Endothelial cell of umbilical vein (primary cell): ENCODE results near the gene TFG. TPM values are rescaled to one million over a fixed set of nuclear protein-coding genes. Genes with fewer than 3 reads are reported as not detected.

Source experiments
- BruUV-seq: library from RNA; stranded (reverse); fragments of 400-500 nt; replicated peaks from 2 replicates; lab custom pipeline; 2021; lab: Mats Ljungman, UMichigan
- CTCF ChIA-PET: fragments of 300-600, 350-600 bp; sonication (Branson Sonifier 250); formaldehyde crosslinking; loops from one replicate; lab custom pipeline; 2021; ENCODE audit warnings: antibody characterized with exemption, inconsistent platforms; lab: Charles Lee
- POLR2A ChIA-PET: fragments of 300-600, 350-600 bp; sonication (Branson Sonifier 250); formaldehyde crosslinking; loops from one replicate; lab custom pipeline; 2021; ENCODE audit warnings: antibody characterized with exemption, inconsistent platforms; lab: Charles Lee
- DNase-seq: peaks from one replicate; pipeline ENCODE4 v3.0.0-alpha.2; 2011; ENCODE audit warnings: low read depth, low spot score
- FAIRE-seq: peaks from 2 replicates; lab custom pipeline; 2011; peaks lifted over from hg19 to GRCh38; lab: Jason Lieb, UNC
- H2AFZ ChIP-seq: 2 replicates; pipeline ENCODE4 v1.6.0; 2012; ENCODE audit warnings: low read depth, low read length, control low read depth, inconsistent platforms
- H3K27ac ChIP-seq: 2 replicates; pipeline ENCODE4 v1.5.1; 2011; ENCODE audit warnings: low read depth, mild to moderate bottlenecking, control low read depth, low read length, moderate library complexity; ENCODE audit not compliant: insufficient read depth
- H3K27me3 ChIP-seq, 2 experiments: 2 replicates each; pipeline versions ENCODE4 v1.6.0 to v1.6.1; 2011; ENCODE audit warnings: low read length in 2 of 2, mixed read lengths in 1 of 2; ENCODE audit not compliant: control insufficient read depth in 2 of 2, insufficient read depth in 2 of 2
- H3K36me3 ChIP-seq, 2 experiments: 2 replicates in 1 of 2; 3 replicates in 1 of 2; pipeline ENCODE4 v1.5.1; 2011; ENCODE audit warnings: low read length in 2 of 2, mild to moderate bottlenecking in 1 of 2, moderate library complexity in 1 of 2; ENCODE audit not compliant: control insufficient read depth in 2 of 2, insufficient read depth in 2 of 2; ENCODE audit errors: extremely low read depth in 1 of 2
- H3K4me1 ChIP-seq: 3 replicates; pipeline ENCODE4 v1.5.1; 2011; ENCODE audit warnings: mild to moderate bottlenecking, low read length; ENCODE audit not compliant: control insufficient read depth, insufficient read depth; ENCODE audit errors: extremely low read depth
- H3K4me2 ChIP-seq: 2 replicates; pipeline ENCODE4 v1.6.1; 2011; ENCODE audit warnings: low read length, control low read depth, mixed read lengths; ENCODE audit not compliant: insufficient read depth
- H3K4me3 ChIP-seq, 3 experiments: fragments of 200-600 bp in 1 of 3; sonication (generic), shearing (Covaris generic) in 1 of 3; replicated peaks in 1 of 3; 2 replicates each; pipeline ENCODE4 v1.5.1; 2011 to 2016; ENCODE audit warnings: control low read depth in 3 of 3, low read length in 3 of 3, mild to moderate bottlenecking in 2 of 3, inconsistent platforms in 1 of 3, low read depth in 1 of 3, moderate library complexity in 1 of 3; ENCODE audit not compliant: insufficient read depth in 1 of 3
- H3K79me2 ChIP-seq: 2 replicates; pipeline ENCODE4 v1.6.0; 2012; ENCODE audit warnings: low read length, inconsistent platforms; ENCODE audit not compliant: control insufficient read depth, insufficient read depth
- H3K9ac ChIP-seq: replicated peaks from 2 replicates; pipeline ENCODE3; 2011; ENCODE audit warnings: low read length, control low read depth; ENCODE audit not compliant: insufficient read depth; ENCODE audit errors: extremely low read depth
- H3K9me1 ChIP-seq: replicated peaks from 3 replicates; pipeline ENCODE4 v1.6.0; 2011; ENCODE audit warnings: mild to moderate bottlenecking, low read length; ENCODE audit not compliant: control insufficient read depth, insufficient read depth; ENCODE audit errors: extremely low read depth
- H3K9me3 ChIP-seq: replicated peaks from 2 replicates; pipeline ENCODE4 v1.5.1; 2012; ENCODE audit warnings: low read length, inconsistent platforms; ENCODE audit not compliant: control insufficient read depth, insufficient read depth
- H4K20me1 ChIP-seq: replicated peaks from 2 replicates; pipeline ENCODE3; 2011; ENCODE audit warnings: mild to moderate bottlenecking, low read length; ENCODE audit not compliant: control insufficient read depth, insufficient read depth; ENCODE audit errors: extremely low read depth
- EZH2 ChIP-seq: IDR thresholded peaks from 2 replicates; pipeline ENCODE4 v1.6.1; 2012; ENCODE audit warnings: borderline replicate concordance, low read depth, mild to moderate bottlenecking, moderate library complexity, low read length, inconsistent platforms; ENCODE audit not compliant: severe bottlenecking
- FOS ChIP-seq: IDR thresholded peaks from 2 replicates; pipeline ENCODE4 v1.6.1; 2011; ENCODE audit warnings: mild to moderate bottlenecking, low read length, moderate library complexity, borderline replicate concordance; ENCODE audit not compliant: insufficient read depth
- GATA2 ChIP-seq: IDR thresholded peaks from 2 replicates; pipeline ENCODE4 v1.7.0; 2011; ENCODE audit warnings: low read depth, mild to moderate bottlenecking, moderate library complexity, mixed read lengths, low read length; ENCODE audit not compliant: insufficient read length, insufficient read depth
- JUN ChIP-seq: IDR thresholded peaks from 2 replicates; pipeline ENCODE4 v1.6.1; 2011; ENCODE audit warnings: borderline replicate concordance, low read depth; ENCODE audit not compliant: insufficient read length, insufficient read depth
- MAX ChIP-seq: IDR thresholded peaks from 2 replicates; pipeline ENCODE4 v1.6.1; 2011; ENCODE audit not compliant: insufficient read depth, insufficient read length
- MYC ChIP-seq: IDR thresholded peaks from one replicate; pipeline ENCODE4 v1.6.1; 2011; ENCODE audit warnings: mild to moderate bottlenecking, low read depth, low read length
- POLR2A ChIP-seq: IDR thresholded peaks from 2 replicates; pipeline ENCODE4 v1.6.1; 2012; ENCODE audit warnings: low read depth, mild to moderate bottlenecking, control low read depth, low read length
- POLR2AphosphoS5 ChIP-seq: IDR thresholded peaks from 2 replicates; pipeline ENCODE4 v1.6.1; 2012; ENCODE audit warnings: low read depth, mild to moderate bottlenecking, control low read depth, low read length, moderate library complexity; ENCODE audit not compliant: insufficient read depth
- dilution Hi-C: fragments of 300-500 bp; cut with MboI; formaldehyde crosslinking; loops from one replicate; pipeline ENCODE4 v1.15.0; 2019; ENCODE audit warnings: low sequenced_read_pairs; ENCODE audit not compliant: extremely low pct_ligation_motif_present
- intact Hi-C: fragments of 100-400 bp; cut with micrococcal nuclease; formaldehyde crosslinking; loops from one replicate; pipeline ENCODE4 v1.10.0; 2022
- polyA plus RNA-seq, 4 experiments: library from polyadenylated mRNA; depleted of rRNA in 3 of 4; stranded (reverse) in 3 of 4; unstranded in 1 of 4; fragments of >200 nt; gene quantifications; 2 replicates each; pipeline versions ENCODE4 v1.2.1 to v1.2.3, GENCODE V29; 2011 to 2012; ENCODE audit warnings: missing spikeins in 1 of 4
- total RNA-seq: library from RNA; stranded (reverse); gene quantifications from 2 replicates; pipeline ENCODE4 v1.2.3, GENCODE V29; 2021
- TF ChIP-seq, protein P1 (sequence below), 2 donors: IDR thresholded peaks; 1 replicate in 1 of 2; 2 replicates in 1 of 2; pipeline ENCODE4 v1.5.1; 2011; ENCODE audit warnings: low read length in 2 of 2, mild to moderate bottlenecking in 2 of 2, moderate library complexity in 2 of 2, control low read depth in 1 of 2, inconsistent platforms in 1 of 2, low read depth in 1 of 2; ENCODE audit not compliant: insufficient read depth in 1 of 2; ENCODE audit errors: extremely low read depth in 1 of 2

TFG gene
- total and polyA plus RNA-seq, 2 donors (not counting 3 experiments of a cell fraction or from before 2014, with no cell fraction given), result 106 to 154 TPM

DNA sequence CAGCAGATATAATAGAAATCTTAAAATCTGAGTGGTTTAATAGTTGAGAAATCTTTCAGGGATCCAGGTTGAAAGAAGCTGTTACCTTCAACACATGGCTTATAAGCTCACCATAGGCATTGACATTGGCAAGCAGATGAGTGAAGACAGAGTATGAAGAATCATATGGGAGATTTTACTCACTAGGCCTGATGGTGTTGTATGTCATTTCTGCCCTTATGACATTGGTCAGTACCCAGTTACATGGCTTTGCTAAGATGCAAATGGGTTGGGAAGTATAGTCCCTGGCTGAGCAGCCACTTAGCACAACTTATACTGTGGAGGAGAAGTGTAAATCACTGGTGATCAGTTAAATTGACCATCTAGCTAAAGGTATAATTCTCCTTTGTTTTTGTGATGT lies 5.9 kb downstream of the TFG start:
- peaks cover 8% of the 10 kb centered on the region for H3K4me1 ChIP-seq
- no peak overlapping the region for H3K4me3 ChIP-seq
- H2AFZ ChIP-seq, result no peak overlapping the region
- peaks cover 23% of the 10 kb centered on the region for H4K20me1 ChIP-seq
- H3K4me2 ChIP-seq, result no peak overlapping the region
- H3K9me3 ChIP-seq, result no peaks in the 10 kb centered on the region
- H3K9ac ChIP-seq, result no peak overlapping the region
- BruUV-seq, result no TSS peak
- peaks cover 93% of the 10 kb centered on the region for H3K79me2 ChIP-seq
- peaks cover 11 to 13% of the 10 kb centered on the region in 2 experiments for H3K36me3 ChIP-seq
- no peak overlapping the region for H3K27ac ChIP-seq
- ChIA-PET POLR2A (no interaction called here), CTCF (no interaction called here)
- no peak for FAIRE-seq
- TF ChIP-seq, protein P1, sequence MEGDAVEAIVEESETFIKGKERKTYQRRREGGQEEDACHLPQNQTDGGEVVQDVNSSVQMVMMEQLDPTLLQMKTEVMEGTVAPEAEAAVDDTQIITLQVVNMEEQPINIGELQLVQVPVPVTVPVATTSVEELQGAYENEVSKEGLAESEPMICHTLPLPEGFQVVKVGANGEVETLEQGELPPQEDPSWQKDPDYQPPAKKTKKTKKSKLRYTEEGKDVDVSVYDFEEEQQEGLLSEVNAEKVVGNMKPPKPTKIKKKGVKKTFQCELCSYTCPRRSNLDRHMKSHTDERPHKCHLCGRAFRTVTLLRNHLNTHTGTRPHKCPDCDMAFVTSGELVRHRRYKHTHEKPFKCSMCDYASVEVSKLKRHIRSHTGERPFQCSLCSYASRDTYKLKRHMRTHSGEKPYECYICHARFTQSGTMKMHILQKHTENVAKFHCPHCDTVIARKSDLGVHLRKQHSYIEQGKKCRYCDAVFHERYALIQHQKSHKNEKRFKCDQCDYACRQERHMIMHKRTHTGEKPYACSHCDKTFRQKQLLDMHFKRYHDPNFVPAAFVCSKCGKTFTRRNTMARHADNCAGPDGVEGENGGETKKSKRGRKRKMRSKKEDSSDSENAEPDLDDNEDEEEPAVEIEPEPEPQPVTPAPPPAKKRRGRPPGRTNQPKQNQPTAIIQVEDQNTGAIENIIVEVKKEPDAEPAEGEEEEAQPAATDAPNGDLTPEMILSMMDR (IDR thresholded peaks at IDR 0.05; ENCODE audit: extremely low read depth in 1 of 2, insufficient read depth in 1 of 2, low read depth in 1 of 2, low read length in 2 of 2), result no peak
- TF ChIP-seq JUN (no peak), MAX (no peak)
- H3K27me3 ChIP-seq, result no peaks in the 10 kb centered on the region
- intact Hi-C loops (loop anchor here (5.0 kb wide), 1 partner anchor 253 kb away; no protein-coding TSS in a partner anchor), dilution Hi-C loops (no loop called here)
- no peak for DNase-seq
- H3K9me1 ChIP-seq, result no peaks in the 10 kb centered on the region

DNA sequence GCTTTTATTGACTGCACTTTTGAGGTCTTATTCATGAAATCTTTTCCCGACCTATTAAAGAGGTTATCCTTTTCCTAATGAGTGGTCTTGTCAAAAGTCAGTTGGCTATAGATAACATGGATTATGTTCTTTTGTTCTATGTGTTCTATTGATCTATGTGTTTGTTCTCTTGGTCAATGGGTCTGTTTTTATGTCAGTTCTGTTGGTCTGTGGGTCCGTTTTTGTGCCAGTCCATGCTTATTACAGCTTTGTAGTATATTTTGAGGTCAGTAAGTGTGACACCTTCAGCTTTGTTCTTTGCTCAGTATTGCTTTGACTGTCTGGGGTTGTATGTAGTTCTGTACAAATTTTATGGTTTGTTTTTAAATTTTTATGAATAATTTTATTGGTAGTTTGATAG lies 7.8 kb downstream of the TFG start:
- no peak overlapping the region for H3K4me3 ChIP-seq
- H3K36me3 ChIP-seq, result peaks cover 11 to 20% of the 10 kb centered on the region in 2 experiments
- peak overlapping the region; percentile 33 for H3K4me2 ChIP-seq
- no peaks in the 10 kb centered on the region for H3K9me3 ChIP-seq
- peaks cover 23% of the 10 kb centered on the region for H4K20me1 ChIP-seq
- TF ChIP-seq POLR2A (no peak), JUN (no peak), FOS (no peak), EZH2 (no peak), GATA2 (no peak), POLR2AphosphoS5 (no peak), MAX (no peak), MYC (no peak)
- TF ChIP-seq, protein P1 (IDR thresholded peaks at IDR 0.05; ENCODE audit: extremely low read depth in 1 of 2, insufficient read depth in 1 of 2, low read depth in 1 of 2, low read length in 2 of 2), result no peak
- no peak overlapping the region for H3K9ac ChIP-seq
- peaks cover 84% of the 10 kb centered on the region for H3K79me2 ChIP-seq
- no peak for DNase-seq
- no peak overlapping the region for H3K27ac ChIP-seq
- no TSS peak for BruUV-seq
- ChIA-PET CTCF (no interaction called here), POLR2A (no interaction called here)
- H3K4me1 ChIP-seq, result peaks cover 5% of the 10 kb centered on the region
- H3K27me3 ChIP-seq, result no peaks in the 10 kb centered on the region
- dilution Hi-C loops, result no loop called here
- intact Hi-C loops, result loop anchor here (5.0 kb wide), 1 partner anchor 255 kb away; no protein-coding TSS in a partner anchor
- FAIRE-seq, result no peak
- no peak overlapping the region for H2AFZ ChIP-seq
- no peaks in the 10 kb centered on the region for H3K9me1 ChIP-seq
